H9 (cell line): ENCODE data around the gene GSTM3. TPM values are rescaled to one million over a fixed set of nuclear protein-coding genes. Genes with fewer than 3 reads are reported as not detected.

Source experiments
- DNase-seq: peaks from one replicate; pipeline ENCODE4 v3.0.0-alpha.2; 2017
- H2AFZ ChIP-seq: one replicate; pipeline ENCODE4 v1.6.1; 2013; ENCODE audit warnings: mild to moderate bottlenecking, low read length, control low read depth, moderate library complexity
- H2AK5ac ChIP-seq: 2 replicates; pipeline ENCODE4 v1.6.1; 2013; ENCODE audit warnings: low read length, control low read depth, mixed read lengths; ENCODE audit not compliant: insufficient read length
- H2BK120ac ChIP-seq: one replicate; pipeline ENCODE4 v1.6.1; 2013; ENCODE audit warnings: low read depth, mild to moderate bottlenecking, low read length, control low read depth, inconsistent platforms; ENCODE audit not compliant: poor library complexity, severe bottlenecking
- H2BK12ac ChIP-seq: 2 replicates; pipeline ENCODE4 v1.6.1; 2013; ENCODE audit warnings: low read length, control low read depth, mixed read lengths, low read depth; ENCODE audit not compliant: insufficient read length
- H2BK15ac ChIP-seq: 2 replicates; pipeline ENCODE4 v1.6.1; 2013; ENCODE audit warnings: low read depth, low read length, control low read depth
- H2BK20ac ChIP-seq: one replicate; pipeline ENCODE4 v1.6.1; 2013; ENCODE audit warnings: low read depth, mild to moderate bottlenecking, low read length, control low read depth, inconsistent platforms; ENCODE audit not compliant: poor library complexity, severe bottlenecking
- H2BK5ac ChIP-seq: 2 replicates; pipeline ENCODE4 v1.6.1; 2013; ENCODE audit warnings: low read length, control low read depth, mixed read lengths; ENCODE audit not compliant: insufficient read length
- H3K14ac ChIP-seq: 2 replicates; pipeline ENCODE4 v1.6.1; 2013; ENCODE audit warnings: low read length, control low read depth; ENCODE audit not compliant: insufficient read depth
- H3K18ac ChIP-seq: 2 replicates; pipeline ENCODE4 v1.6.1; 2013; ENCODE audit warnings: low read depth, mild to moderate bottlenecking, mixed read lengths, low read length, control low read depth; ENCODE audit not compliant: insufficient read length
- H3K23ac ChIP-seq: 2 replicates; pipeline ENCODE4 v1.6.1; 2013; ENCODE audit warnings: low read length, control low read depth, mixed read lengths, low read depth; ENCODE audit not compliant: insufficient read length
- H3K23me2 ChIP-seq: 2 replicates; pipeline ENCODE4 v1.6.1; 2013; ENCODE audit warnings: low read depth, mild to moderate bottlenecking, mixed read lengths, low read length, control low read depth; ENCODE audit not compliant: insufficient read length, poor library complexity, severe bottlenecking
- H3K27ac ChIP-seq: 2 replicates; pipeline ENCODE4 v1.5.1; 2013; ENCODE audit warnings: low read length, control low read depth, mixed read lengths, low read depth; ENCODE audit not compliant: insufficient read length
- H3K27me3 ChIP-seq: 2 replicates; pipeline ENCODE4 v1.6.1; 2013; ENCODE audit warnings: low read length, control low read depth, inconsistent platforms; ENCODE audit not compliant: insufficient read depth
- H3K4ac ChIP-seq: 2 replicates; pipeline ENCODE4 v1.6.1; 2013; ENCODE audit warnings: low read depth, mild to moderate bottlenecking, control low read depth, inconsistent platforms, low read length, moderate library complexity
- H3K4me1 ChIP-seq: 2 replicates; pipeline ENCODE4 v1.6.1; 2013; ENCODE audit warnings: low read length, control low read depth, inconsistent platforms; ENCODE audit not compliant: insufficient read depth
- H3K4me2 ChIP-seq: 2 replicates; pipeline ENCODE4 v1.6.1; 2013; ENCODE audit warnings: low read length, control low read depth, mixed read lengths; ENCODE audit not compliant: insufficient read length, insufficient read depth
- H3K56ac ChIP-seq: 2 replicates; pipeline ENCODE4 v1.6.1; 2013; ENCODE audit warnings: low read depth, mild to moderate bottlenecking, mixed read lengths, low read length, control low read depth; ENCODE audit not compliant: insufficient read length
- H3K79me1 ChIP-seq: 2 replicates; pipeline ENCODE4 v1.6.1; 2013; ENCODE audit warnings: low read depth, mild to moderate bottlenecking, moderate library complexity, low read length, control low read depth, inconsistent platforms; ENCODE audit not compliant: insufficient read depth, poor library complexity, severe bottlenecking
- H3K79me2 ChIP-seq: 2 replicates; pipeline ENCODE4 v1.6.1; 2013; ENCODE audit warnings: low read length, control low read depth, inconsistent platforms; ENCODE audit not compliant: insufficient read depth
- H3K9ac ChIP-seq: 2 replicates; pipeline ENCODE4 v1.6.1; 2013; ENCODE audit warnings: low read length, control low read depth, mixed read lengths; ENCODE audit not compliant: insufficient read length; ENCODE audit errors: extremely low read depth
- H3K9me3 ChIP-seq: one replicate; pipeline ENCODE4 v1.6.1; 2013; ENCODE audit warnings: low read depth, low read length, inconsistent platforms; ENCODE audit not compliant: control insufficient read depth
- H3T11ph ChIP-seq: one replicate; pipeline ENCODE4 v1.6.1; 2013; ENCODE audit warnings: mild to moderate bottlenecking, low read length, control low read depth, inconsistent platforms
- H4K20me1 ChIP-seq: one replicate; pipeline ENCODE4 v1.6.1; 2013; ENCODE audit not compliant: control insufficient read depth, insufficient read length, insufficient read depth
- H4K5ac ChIP-seq: 2 replicates; pipeline ENCODE4 v1.6.1; 2013; ENCODE audit warnings: low read depth, mild to moderate bottlenecking, mixed read lengths, low read length, control low read depth; ENCODE audit not compliant: insufficient read length
- H4K8ac ChIP-seq: replicated peaks from 2 replicates; pipeline ENCODE4 v1.6.1; 2013; ENCODE audit warnings: low read length, control low read depth, mixed read lengths, low read depth; ENCODE audit not compliant: insufficient read length
- H4K91ac ChIP-seq: 2 replicates; pipeline ENCODE4 v1.6.1; 2013; ENCODE audit warnings: low read depth, mild to moderate bottlenecking, moderate library complexity, mixed read lengths, low read length, control low read depth; ENCODE audit not compliant: insufficient read length
- H3K27ac Mint-ChIP-seq, 3 experiments: 2 replicates in 2 of 3; 3 replicates in 1 of 3; pipeline ENCODE4 v1.8.0; 2020 to 2021; ENCODE audit warnings: mixed read lengths in 3 of 3, mild to moderate bottlenecking in 1 of 3, moderate library complexity in 1 of 3
- H3K27me3 Mint-ChIP-seq: 2 replicates; pipeline ENCODE4 v1.8.0; 2021; ENCODE audit warnings: low read depth, mild to moderate bottlenecking, moderate library complexity, mixed read lengths
- H3K36me3 Mint-ChIP-seq, 3 experiments: 2 replicates in 2 of 3; 3 replicates in 1 of 3; pipeline ENCODE4 v1.8.0; 2020 to 2021; ENCODE audit warnings: low read depth in 3 of 3, mixed read lengths in 3 of 3; ENCODE audit not compliant: insufficient read depth in 1 of 3
- H3K4me1 Mint-ChIP-seq, 2 experiments: 2 replicates each; pipeline ENCODE4 v1.8.0; 2020; ENCODE audit warnings: mixed read lengths in 2 of 2
- H3K4me3 Mint-ChIP-seq, 2 experiments: 2 replicates in 1 of 2; 3 replicates in 1 of 2; pipeline ENCODE4 v1.8.0; 2020 to 2021; ENCODE audit warnings: mild to moderate bottlenecking in 2 of 2, mixed read lengths in 2 of 2, moderate library complexity in 1 of 2
- H3K9me3 Mint-ChIP-seq, 2 experiments: 2 replicates in 1 of 2; 3 replicates in 1 of 2; pipeline ENCODE4 v1.8.0; 2020; ENCODE audit warnings: mild to moderate bottlenecking in 2 of 2, mixed read lengths in 2 of 2, moderate library complexity in 1 of 2
- CTCF ChIP-seq: fragments of 200-600 bp; sonication (generic); conservative IDR thresholded peaks from 3 replicates; pipeline ENCODE4 v1.8.0; 2021; ENCODE audit warnings: antibody characterized with exemption, mild to moderate bottlenecking
- WGBS: extraction: QIAGEN DNeasy Blood & Tissue Kit; methylation state at CpG from one replicate; pipeline ENCODE4 v1.1.7; 2013; ENCODE audit warnings: missing lambda C conversion rate, low lambda C conversion rate, mixed read lengths; ENCODE audit not compliant: insufficient read length; ENCODE audit errors: extremely low coverage; 5-methylcytosine and 5-hydroxymethylcytosine counted together
- total RNA-seq: library from RNA; stranded (reverse); gene quantifications from 2 replicates; pipeline ENCODE4 v1.2.1, GENCODE V29; 2021

GSTM3 gene
- total RNA-seq, 1 experiment from 2014 or later: 3.5 TPM

- Histone ChIP-seq H2BK20ac (no peak overlapping the region), H2AFZ (no peak overlapping the region), H2BK5ac (no peak overlapping the region), H3K4me1 (no peaks in the 10 kb centered on the region), H3K23ac (no peak overlapping the region), H3K79me2 (no peaks in the 10 kb centered on the region), H2BK12ac (no peak overlapping the region), H3K56ac (no peak overlapping the region), H3K23me2 (no peaks in the 10 kb centered on the region), H4K5ac (no peak overlapping the region), H4K91ac (no peak overlapping the region), H3K9ac (no peak overlapping the region), H2AK5ac (no peak overlapping the region), H4K8ac (no peak overlapping the region), H3K4ac (no peak overlapping the region), H3K79me1 (no peaks in the 10 kb centered on the region), H4K20me1 (no peaks in the 10 kb centered on the region), H2BK15ac (no peak overlapping the region), H3K14ac (no peak overlapping the region), H3K18ac (no peak overlapping the region), H3K27ac (no peak overlapping the region), H3K27me3 (no peaks in the 10 kb centered on the region), H3K9me3 (peaks cover 11% of the 10 kb centered on the region), H3K4me2 (no peak overlapping the region), H2BK120ac (no peak overlapping the region), H3T11ph (no peak overlapping the region)
- Mint-ChIP-seq H3K4me1 (peaks cover 7 to 11% of the 10 kb centered on the region in 2 experiments; a peak in 3 of 4 replicates), H3K27ac (no peak overlapping the region), H3K9me3 (peaks cover 10 to 17% of the 10 kb centered on the region in 2 experiments), H3K36me3 (peaks cover 0 to 5% (median 4%) of the 10 kb centered on the region in 3 experiments; a peak in 4 of 7 replicates), H3K4me3 (no peak overlapping the region), H3K27me3 (peaks cover 10% of the 10 kb centered on the region)
- WGBS: no CpG with 5 or more reads among the region's 5 CpGs
- TF ChIP-seq CTCF: no peak
- DNase-seq: no peak
Measured at GRCh38 chr1:109724933-109725332, 15.9 kb downstream of the GSTM3 start.
